ENCODE measurements around the gene GUCY1B1.

- TF ChIP-seq ATF3 (IDR thresholded peaks at IDR 0.05) (no peak), FOSL1 (IDR thresholded peaks at IDR 0.05; ENCODE audit: low read depth) (no peak), ZFX (IDR thresholded peaks at IDR 0.05) (no peak)
Measured at GRCh38 chr4:155855897-155856296, 97.1 kb downstream of the GUCY1B1 start.

Data from HCT116 (cell line).